Gastrocnemius medialis (tissue), 4 donors: ENCODE measurements around the gene NKX2-1. TPM values are rescaled to one million over a fixed set of nuclear protein-coding genes. Genes with fewer than 3 reads are reported as not detected.
"Not testable (repeated sequence)": the region's sequence is repeated elsewhere in the genome, so short reads cannot be mapped to it uniquely, and the experiment has no call there.

Experiments
- ATAC-seq, 2 donors: fragments of 150-250 bp; one replicate each; pipeline ENCODE4 v1.9.1; 2016
- DNase-seq, 2 donors: peaks; one replicate each; pipeline ENCODE4 v3.0.0-alpha.2; 2019
- H3K27ac ChIP-seq, 4 donors: fragments of 200-600 bp; sonication (generic); 1 replicate in 1 of 4; 2 replicates in 3 of 4; pipeline ENCODE4 v1.5.1; 2016 to 2018; ENCODE audit warnings: mild to moderate bottlenecking in 2 of 4, moderate library complexity in 1 of 4
- H3K27me3 ChIP-seq, 3 donors: fragments of 200-600 bp; sonication (generic) in 2 of 3; 1 replicate in 1 of 3; 2 replicates in 2 of 3; pipeline versions ENCODE4 v1.5.1 to v1.6.0; 2016 to 2019; ENCODE audit warnings: mild to moderate bottlenecking in 1 of 3, moderate library complexity in 1 of 3
- H3K36me3 ChIP-seq, 2 donors: fragments of 200-600 bp; sonication (generic) in 1 of 2; one replicate each; pipeline ENCODE4 v1.5.1; 2017 to 2018
- H3K4me1 ChIP-seq, 2 donors: fragments of 200-600 bp; sonication (generic) in 1 of 2; one replicate each; pipeline ENCODE4 v1.5.1; 2016 to 2017; ENCODE audit warnings: mild to moderate bottlenecking in 2 of 2
- H3K4me3 ChIP-seq, 4 donors: fragments of 200-600 bp; sonication (generic) in 3 of 4; 1 replicate in 1 of 4; 2 replicates in 3 of 4; pipeline ENCODE4 v1.5.1; 2016 to 2019; ENCODE audit warnings: mild to moderate bottlenecking in 2 of 4
- H3K9me3 ChIP-seq, 3 donors: fragments of 200-600 bp; sonication (generic) in 2 of 3; 1 replicate in 1 of 3; 2 replicates in 2 of 3; pipeline ENCODE4 v1.5.1; 2016 to 2019
- POLR2A ChIP-seq, 2 donors: fragments of 450-650 bp; IDR thresholded peaks; one replicate each; pipeline ENCODE4 v1.6.1; 2017; ENCODE audit warnings: antibody characterized with exemption in 2 of 2, mild to moderate bottlenecking in 2 of 2, moderate library complexity in 2 of 2
- in situ Hi-C, 4 donors: fragments of 200-750 bp; cut with MboI; loops; one replicate each; pipeline versions ENCODE4 v1.15.0 to v1.8.0; 2017; ENCODE audit warnings: low sequenced_read_pairs in 4 of 4
- intact Hi-C: fragments of 100-400 bp; cut with DNase I; formaldehyde crosslinking; loops from one replicate; pipeline ENCODE4 v1.15.1; 2023; ENCODE audit warnings: low total_unique reads
- total RNA-seq, 4 donors: library from RNA; depleted of rRNA; stranded (reverse); fragments of >200 nt; gene quantifications; one replicate each; pipeline versions ENCODE4 v1.1.0 to v1.2.3, GENCODE V29; 2016
- TF ChIP-seq, protein P1 (sequence below), 5 experiments: fragments of 450-650 bp in 3 of 5; fragments of 200-600 bp in 2 of 5; sonication (generic) in 2 of 5; IDR thresholded peaks in 4 of 5; conservative IDR thresholded peaks in 1 of 5; 1 replicate in 4 of 5; 2 replicates in 1 of 5; pipeline ENCODE4 v1.5.1; 2016 to 2019; ENCODE audit warnings: antibody characterized with exemption in 5 of 5, mild to moderate bottlenecking in 3 of 5, moderate library complexity in 3 of 5

Gene NKX2-1
- total RNA-seq, 4 donors from 2014 or later = not detected

DNA sequence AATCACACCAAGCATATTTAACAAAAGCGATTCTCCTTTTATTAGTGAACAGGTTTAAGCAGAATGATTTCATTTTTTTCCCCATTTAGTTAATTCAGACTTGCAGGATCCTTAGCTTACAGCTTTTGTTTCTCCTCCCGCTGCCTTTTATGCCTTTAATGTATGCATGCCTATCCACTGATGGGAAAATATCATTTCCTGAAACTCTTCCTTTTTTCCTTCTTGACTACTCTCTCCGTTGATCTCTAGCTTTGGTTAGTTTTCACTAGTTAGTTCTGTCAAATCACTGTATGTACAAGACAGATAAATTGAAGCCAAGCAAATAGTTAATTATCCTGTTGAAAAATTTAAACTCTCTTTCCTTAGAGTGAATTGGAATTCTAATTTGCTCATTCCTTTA lies 26.3 kb downstream of the NKX2-1 start:
- Histone ChIP-seq H3K4me3 (no peak overlapping the region), H3K27ac (no peak overlapping the region), H3K4me1 (no peaks in the 10 kb centered on the region), H3K36me3 (no peaks in the 10 kb centered on the region), H3K9me3 (no peaks in the 10 kb centered on the region), H3K27me3 (peaks cover 58 to 70% (median 61%) of the 10 kb centered on the region in 3 donors)
- TF ChIP-seq POLR2A (IDR thresholded peaks at IDR 0.05) = no peak
- TF ChIP-seq, protein P1, sequence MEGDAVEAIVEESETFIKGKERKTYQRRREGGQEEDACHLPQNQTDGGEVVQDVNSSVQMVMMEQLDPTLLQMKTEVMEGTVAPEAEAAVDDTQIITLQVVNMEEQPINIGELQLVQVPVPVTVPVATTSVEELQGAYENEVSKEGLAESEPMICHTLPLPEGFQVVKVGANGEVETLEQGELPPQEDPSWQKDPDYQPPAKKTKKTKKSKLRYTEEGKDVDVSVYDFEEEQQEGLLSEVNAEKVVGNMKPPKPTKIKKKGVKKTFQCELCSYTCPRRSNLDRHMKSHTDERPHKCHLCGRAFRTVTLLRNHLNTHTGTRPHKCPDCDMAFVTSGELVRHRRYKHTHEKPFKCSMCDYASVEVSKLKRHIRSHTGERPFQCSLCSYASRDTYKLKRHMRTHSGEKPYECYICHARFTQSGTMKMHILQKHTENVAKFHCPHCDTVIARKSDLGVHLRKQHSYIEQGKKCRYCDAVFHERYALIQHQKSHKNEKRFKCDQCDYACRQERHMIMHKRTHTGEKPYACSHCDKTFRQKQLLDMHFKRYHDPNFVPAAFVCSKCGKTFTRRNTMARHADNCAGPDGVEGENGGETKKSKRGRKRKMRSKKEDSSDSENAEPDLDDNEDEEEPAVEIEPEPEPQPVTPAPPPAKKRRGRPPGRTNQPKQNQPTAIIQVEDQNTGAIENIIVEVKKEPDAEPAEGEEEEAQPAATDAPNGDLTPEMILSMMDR (IDR thresholded peaks at IDR 0.05 in 4 of 5, conservative IDR thresholded peaks at IDR 0.05 in 1 of 5) = no peak
- no peak for ATAC-seq
- in situ Hi-C loops (no loop called here), intact Hi-C loops (loop anchor here (10.0 kb wide), 1 partner anchor 1101 kb away; the partner anchor contains the start of genes FOXA1 and TTC6)
- DNase-seq = no peak

DNA sequence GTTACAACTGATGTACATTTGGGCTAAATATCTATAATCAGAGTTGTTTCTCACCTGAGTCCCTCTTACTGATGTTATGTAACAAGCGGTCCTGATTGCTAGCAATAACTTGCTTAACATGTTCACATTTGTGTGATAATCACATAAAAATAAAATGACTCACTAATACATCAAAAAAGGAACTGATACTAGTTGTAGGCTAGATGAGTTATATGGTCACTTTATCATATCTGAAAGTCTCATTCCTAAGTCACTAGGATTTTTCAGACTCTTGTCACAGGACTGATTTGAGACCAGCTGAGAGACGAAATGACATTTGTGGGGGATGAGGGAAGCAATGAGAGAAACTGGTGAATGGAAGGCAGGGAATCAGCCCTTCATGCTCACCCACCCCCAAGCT lies 34.3 kb downstream of the NKX2-1 start:
- H3K4me1 ChIP-seq = no peaks in the 10 kb centered on the region
- DNase-seq (no peak), ATAC-seq (no peak)
- TF ChIP-seq, protein P1 (IDR thresholded peaks at IDR 0.05 in 4 of 5, conservative IDR thresholded peaks at IDR 0.05 in 1 of 5) = no peak
- TF ChIP-seq POLR2A (IDR thresholded peaks at IDR 0.05) = no peak
- no peak overlapping the region for H3K27ac ChIP-seq
- in situ Hi-C loops = no loop called here
- no peaks in the 10 kb centered on the region for H3K36me3 ChIP-seq
- no peaks in the 10 kb centered on the region for H3K9me3 ChIP-seq
- no peak overlapping the region for H3K4me3 ChIP-seq
- peaks cover 0 to 9% (median 0%) of the 10 kb centered on the region in 3 donors for H3K27me3 ChIP-seq
- intact Hi-C loops = no loop called here

DNA sequence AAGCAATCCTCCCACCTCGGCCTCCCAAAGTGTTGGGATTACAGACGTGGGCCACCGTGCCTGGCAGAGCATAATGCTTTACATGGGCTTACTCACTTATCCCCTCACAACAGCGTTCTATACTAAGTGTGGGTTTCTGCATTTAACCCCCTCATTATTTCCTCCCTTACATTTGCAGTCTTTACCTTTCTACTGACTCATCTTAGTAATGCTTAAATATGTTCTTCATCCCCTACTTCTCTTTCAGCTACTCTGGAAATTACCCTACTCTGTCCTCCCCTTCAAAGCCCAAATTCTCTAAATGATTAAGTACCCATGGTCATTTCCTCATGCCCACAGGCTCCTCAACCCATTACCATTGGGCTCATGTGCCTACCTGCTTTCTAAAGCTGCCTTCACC lies 40.7 kb downstream of the NKX2-1 start:
- no peak overlapping the region for H3K4me3 ChIP-seq
- no peak overlapping the region for H3K27ac ChIP-seq
- TF ChIP-seq, protein P1 (IDR thresholded peaks at IDR 0.05 in 4 of 5, conservative IDR thresholded peaks at IDR 0.05 in 1 of 5) = no peak
- TF ChIP-seq POLR2A (IDR thresholded peaks at IDR 0.05) = no peak
- ATAC-seq (no peak), DNase-seq (no peak)
- in situ Hi-C loops = no loop called here
- H3K36me3 ChIP-seq = no peaks in the 10 kb centered on the region
- no peaks in the 10 kb centered on the region for H3K4me1 ChIP-seq
- no peaks in the 10 kb centered on the region for H3K27me3 ChIP-seq
- intact Hi-C loops = no loop called here
- H3K9me3 ChIP-seq = no peaks in the 10 kb centered on the region

DNA sequence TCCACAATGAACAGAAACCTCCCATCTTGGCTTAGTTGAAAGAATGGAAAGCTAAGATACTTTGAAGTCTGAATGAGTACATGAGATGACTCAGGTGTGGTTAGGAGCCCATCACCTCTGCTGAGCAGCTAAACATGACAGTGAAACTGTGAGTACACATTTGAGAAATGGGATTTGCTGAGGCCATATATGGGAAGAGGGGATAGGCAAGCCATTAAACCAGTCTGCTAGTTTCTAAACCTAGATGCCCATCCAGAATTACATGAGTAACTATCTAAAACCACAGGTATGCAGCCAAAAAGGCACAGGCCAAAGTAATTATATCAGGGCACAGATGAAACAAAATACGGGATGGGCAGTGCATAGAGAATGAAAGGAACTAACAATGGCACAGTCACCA lies 41.2 kb downstream of the NKX2-1 start:
- TF ChIP-seq POLR2A (IDR thresholded peaks at IDR 0.05) = no peak
- TF ChIP-seq, protein P1 (IDR thresholded peaks at IDR 0.05 in 4 of 5, conservative IDR thresholded peaks at IDR 0.05 in 1 of 5) = no peak
- H3K4me3 ChIP-seq = no peak overlapping the region
- no peak for DNase-seq
- intact Hi-C loops = no loop called here
- no peaks in the 10 kb centered on the region for H3K27me3 ChIP-seq
- in situ Hi-C loops = no loop called here
- no peak for ATAC-seq
- no peaks in the 10 kb centered on the region for H3K9me3 ChIP-seq
- no peak overlapping the region for H3K27ac ChIP-seq
- no peaks in the 10 kb centered on the region for H3K36me3 ChIP-seq
- no peaks in the 10 kb centered on the region for H3K4me1 ChIP-seq

DNA sequence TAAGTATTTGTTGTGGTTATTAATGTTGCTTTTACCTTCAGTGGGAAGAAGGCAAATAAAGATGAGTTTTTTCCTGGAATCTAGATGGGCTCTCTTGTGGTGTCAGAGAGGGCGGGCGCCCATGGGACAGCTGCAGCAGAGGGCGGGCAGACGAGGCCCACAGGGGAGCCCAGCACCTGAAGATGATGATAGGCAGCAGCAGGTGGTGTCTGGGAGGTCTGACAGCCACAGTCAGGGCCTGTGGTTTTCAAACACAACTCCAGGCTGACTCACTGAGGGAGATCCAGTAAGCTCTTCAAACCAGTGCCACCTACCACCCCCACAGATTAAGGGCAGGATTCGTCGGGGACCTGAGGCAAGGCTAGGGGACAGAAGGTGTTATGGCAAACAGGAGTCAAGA lies 42.8 kb downstream of the NKX2-1 start:
- no peak overlapping the region for H3K4me3 ChIP-seq
- H3K36me3 ChIP-seq = no peaks in the 10 kb centered on the region
- intact Hi-C loops = no loop called here
- H3K4me1 ChIP-seq = no peaks in the 10 kb centered on the region
- TF ChIP-seq POLR2A (IDR thresholded peaks at IDR 0.05) = no peak
- TF ChIP-seq, protein P1 (IDR thresholded peaks at IDR 0.05 in 4 of 5, conservative IDR thresholded peaks at IDR 0.05 in 1 of 5) = no peak
- DNase-seq (no peak), ATAC-seq (no peak)
- H3K27me3 ChIP-seq = no peaks in the 10 kb centered on the region
- H3K9me3 ChIP-seq = no peaks in the 10 kb centered on the region
- in situ Hi-C loops = no loop called here
- no peak overlapping the region for H3K27ac ChIP-seq

DNA sequence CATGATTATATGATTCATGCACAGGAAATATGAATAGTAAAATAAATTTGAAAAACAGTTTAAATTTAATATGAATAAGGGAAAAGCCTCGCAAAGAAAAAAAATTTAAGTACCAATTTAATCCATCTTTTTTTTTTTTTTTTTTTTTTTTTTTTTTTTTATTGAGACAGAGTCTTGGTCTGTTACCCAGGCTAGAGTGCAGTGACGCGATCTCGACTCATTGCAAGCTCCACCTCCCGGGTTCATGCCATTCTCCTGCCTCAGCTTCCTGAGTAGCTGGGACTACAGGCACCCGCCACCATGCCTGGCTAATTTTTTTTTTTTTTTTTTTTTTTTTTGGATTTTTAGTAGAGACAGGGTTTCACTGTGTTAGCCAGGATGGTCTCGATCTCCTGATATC lies 44.0 kb downstream of the NKX2-1 start:
- in situ Hi-C loops, H3K4me1 ChIP-seq, H3K4me3 ChIP-seq, DNase-seq, H3K36me3 ChIP-seq, H3K27ac ChIP-seq, ATAC-seq, H3K9me3 ChIP-seq, H3K27me3 ChIP-seq, intact Hi-C loops: not testable (repeated sequence)
